GM12865 (cell line): Measurements from ENCODE around the gene MCF2L.

Source experiments
- DNase-seq: peaks from one replicate; pipeline ENCODE4 v3.0.0; 2010; ENCODE audit warnings: low read depth
- H3K4me3 ChIP-seq: 2 replicates; pipeline ENCODE4 v1.5.1; 2011; ENCODE audit warnings: mild to moderate bottlenecking, low read depth, low read length, control low read depth
- TF ChIP-seq, protein P1 (sequence below): IDR thresholded peaks from 2 replicates; pipeline ENCODE4 v1.5.1; 2011; ENCODE audit warnings: low read length, control low read depth, low read depth, inconsistent platforms; ENCODE audit not compliant: insufficient read depth; ENCODE audit errors: missing control alignments

MCF2L gene

DNA sequence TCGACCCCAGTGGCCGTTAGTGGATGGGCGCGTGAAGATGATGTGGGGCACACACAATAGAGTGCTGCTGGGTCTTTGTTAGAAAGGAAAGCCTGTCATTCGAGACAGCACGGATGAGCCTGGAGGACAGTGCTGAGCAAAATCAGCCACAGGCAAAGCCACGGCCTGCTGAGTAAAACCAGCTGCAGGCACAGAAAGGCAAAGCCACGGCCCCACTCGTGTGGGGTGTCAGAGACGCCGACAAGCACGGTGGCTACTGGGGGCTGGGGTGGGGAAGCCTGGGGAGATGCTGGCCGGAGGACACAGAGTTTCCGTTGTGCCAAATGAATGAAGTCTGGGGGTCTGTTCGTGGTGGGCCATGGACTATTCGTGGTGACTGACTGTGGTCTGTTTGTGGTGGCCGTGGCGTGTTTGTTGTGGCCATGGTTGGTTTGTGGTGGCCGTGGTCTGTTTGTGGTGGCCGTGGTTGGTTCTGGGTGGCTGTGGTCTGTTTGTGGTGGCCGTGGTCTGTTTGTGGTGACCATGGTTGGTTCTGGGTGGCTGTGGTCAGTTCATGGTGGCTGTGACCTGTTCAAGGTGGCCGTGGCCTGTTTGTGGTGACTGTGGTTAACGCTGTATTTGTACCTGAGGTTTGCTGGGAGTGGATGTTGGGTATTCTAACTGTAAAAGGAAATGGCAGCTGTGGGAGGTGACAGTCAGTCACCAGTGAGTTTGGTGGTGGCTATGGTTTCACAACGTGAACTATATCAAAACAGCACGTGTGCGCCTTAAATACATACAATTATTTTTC, 36.3 kb downstream of the MCF2L start:
- H3K4me3 ChIP-seq: no peak overlapping the region
- no peak for DNase-seq
- TF ChIP-seq, protein P1, sequence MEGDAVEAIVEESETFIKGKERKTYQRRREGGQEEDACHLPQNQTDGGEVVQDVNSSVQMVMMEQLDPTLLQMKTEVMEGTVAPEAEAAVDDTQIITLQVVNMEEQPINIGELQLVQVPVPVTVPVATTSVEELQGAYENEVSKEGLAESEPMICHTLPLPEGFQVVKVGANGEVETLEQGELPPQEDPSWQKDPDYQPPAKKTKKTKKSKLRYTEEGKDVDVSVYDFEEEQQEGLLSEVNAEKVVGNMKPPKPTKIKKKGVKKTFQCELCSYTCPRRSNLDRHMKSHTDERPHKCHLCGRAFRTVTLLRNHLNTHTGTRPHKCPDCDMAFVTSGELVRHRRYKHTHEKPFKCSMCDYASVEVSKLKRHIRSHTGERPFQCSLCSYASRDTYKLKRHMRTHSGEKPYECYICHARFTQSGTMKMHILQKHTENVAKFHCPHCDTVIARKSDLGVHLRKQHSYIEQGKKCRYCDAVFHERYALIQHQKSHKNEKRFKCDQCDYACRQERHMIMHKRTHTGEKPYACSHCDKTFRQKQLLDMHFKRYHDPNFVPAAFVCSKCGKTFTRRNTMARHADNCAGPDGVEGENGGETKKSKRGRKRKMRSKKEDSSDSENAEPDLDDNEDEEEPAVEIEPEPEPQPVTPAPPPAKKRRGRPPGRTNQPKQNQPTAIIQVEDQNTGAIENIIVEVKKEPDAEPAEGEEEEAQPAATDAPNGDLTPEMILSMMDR: no peak

DNA sequence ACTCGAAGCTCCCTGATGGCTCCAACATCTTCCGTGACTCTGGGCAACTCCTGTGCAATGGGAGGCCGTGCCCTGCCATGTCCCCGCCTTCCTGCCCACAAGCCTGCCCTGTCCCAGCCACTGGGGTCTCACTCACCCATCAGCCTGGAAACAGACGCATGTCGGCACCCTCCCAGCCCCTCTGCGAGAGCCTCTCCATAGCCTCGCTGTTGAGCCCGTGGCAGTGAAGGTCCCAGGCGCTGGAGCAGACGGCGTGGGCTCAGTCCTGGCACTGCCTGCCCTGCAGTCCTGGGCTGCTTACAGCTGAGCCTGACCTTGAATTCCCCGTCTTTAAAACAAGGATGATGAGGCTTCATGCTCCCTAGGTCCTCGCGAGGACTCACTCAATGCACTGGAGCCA, 37.0 kb downstream of the MCF2L start:
- DNase-seq: no peak
- TF ChIP-seq, protein P1: no peak
- no peak overlapping the region for H3K4me3 ChIP-seq

DNA sequence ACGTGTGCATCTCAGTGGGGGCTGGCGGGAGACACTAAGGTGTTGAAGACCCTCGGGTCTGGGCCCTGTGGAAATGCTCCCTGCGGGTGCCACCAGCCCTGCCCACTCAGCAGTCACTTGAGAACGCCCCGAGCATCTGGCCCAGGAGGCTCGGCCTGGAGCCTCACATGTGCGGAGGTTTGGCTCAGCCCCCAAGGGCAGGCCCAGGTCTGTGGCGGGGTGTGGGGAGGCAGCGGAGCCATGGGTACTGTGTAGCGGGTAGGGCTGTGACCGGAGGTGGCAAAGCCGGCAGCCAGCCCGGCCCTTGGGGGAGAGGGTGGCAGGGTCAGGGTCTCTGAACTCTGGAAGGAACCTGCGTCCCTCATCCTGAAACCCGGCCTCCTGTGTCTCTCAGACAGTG, 37.6 kb downstream of the MCF2L start:
- no peak for DNase-seq
- TF ChIP-seq, protein P1: no peak

DNA sequence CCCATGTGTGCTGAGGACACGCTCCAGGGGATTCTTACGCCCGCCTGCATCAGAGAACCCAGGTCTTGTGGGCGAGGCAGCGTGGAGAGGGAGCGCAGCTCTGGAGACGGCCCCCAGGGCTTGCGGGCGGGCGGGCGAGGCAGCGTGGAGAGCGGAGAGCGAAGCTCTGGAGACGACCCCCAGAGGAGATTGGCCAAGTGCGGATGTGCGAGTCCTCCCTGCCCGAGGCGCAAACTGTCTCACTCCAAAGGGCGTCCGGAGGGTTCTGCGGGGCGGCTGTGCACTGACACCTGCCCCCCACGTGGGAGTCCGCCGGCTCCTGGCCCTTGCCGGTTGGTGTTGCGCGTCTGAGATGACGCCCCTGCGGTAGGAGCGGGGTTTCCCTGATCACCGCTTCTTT, 39.8 kb downstream of the MCF2L start:
- DNase-seq: no peak
- TF ChIP-seq, protein P1: no peak
- no peak overlapping the region for H3K4me3 ChIP-seq

More for the DNA sequence above, 37.6 kb downstream of the MCF2L start:
- no peak overlapping the region for H3K4me3 ChIP-seq

DNA sequence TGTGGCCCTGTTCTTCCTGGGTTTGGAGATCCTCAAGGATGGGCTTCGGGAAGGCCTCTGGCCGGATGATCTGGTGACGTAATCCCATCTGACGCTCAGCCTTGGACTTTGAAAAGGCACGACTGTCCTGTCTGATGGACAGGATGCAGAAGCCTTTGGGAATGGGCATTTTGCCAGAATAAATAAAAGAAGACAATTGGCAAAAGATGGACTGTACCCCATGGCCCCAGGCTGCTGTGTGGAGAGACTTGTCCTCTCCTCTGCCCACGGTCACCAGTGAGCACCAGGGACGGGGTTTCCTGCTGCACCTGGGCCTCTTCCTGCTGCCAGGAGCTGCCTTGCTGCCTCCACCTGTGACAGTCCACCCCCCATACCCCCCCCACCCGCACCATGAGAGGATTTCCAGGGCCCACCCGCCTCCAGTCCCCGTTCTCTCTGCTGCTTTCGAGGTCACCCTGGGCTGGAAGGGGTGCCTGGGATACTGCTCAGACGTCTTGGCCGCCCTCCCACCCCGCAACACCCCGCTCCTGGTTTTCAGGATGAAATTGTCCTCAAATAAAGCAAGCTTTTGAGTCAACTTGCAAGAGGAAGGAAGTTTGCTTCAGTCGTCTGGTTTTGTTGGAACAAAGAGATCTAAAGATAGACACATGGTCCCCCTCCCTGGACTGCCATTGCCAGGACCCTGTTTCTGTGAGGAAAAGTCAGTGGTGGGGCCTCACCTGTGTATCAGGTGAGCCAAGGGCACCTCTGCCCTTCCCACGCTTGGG, 40.9 kb downstream of the MCF2L start:
- DNase-seq: no peak
- H3K4me3 ChIP-seq: no peak overlapping the region
- TF ChIP-seq, protein P1: no peak

DNA sequence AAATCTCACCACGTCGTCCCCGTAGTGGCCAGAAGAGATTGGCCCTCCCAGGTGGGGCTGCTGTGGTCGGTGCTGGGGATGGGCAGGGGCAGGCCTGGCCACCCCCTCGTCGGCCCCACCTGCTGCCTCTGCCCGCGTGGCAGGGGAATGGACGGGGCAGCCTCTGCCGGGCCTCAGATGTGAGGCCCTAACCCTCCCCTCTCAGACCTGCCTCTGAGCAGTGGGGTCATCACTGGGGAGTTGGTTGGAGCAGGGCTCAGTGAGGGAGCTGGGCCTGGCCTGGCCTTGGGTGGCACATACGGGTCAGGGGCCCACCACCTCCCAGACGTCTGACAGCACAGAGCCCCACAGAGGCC, 41.5 kb downstream of the MCF2L start:
- TF ChIP-seq, protein P1: no peak
- DNase-seq: no peak
- no peak overlapping the region for H3K4me3 ChIP-seq
